ENCODE measurements around the gene CATSPER3. TPM values are rescaled to one million over a fixed set of nuclear protein-coding genes. Genes with fewer than 3 reads are reported as not detected.

Gene CATSPER3
- total RNA-seq, 2 experiments from 2014 or later: 0.56 TPM; not detected in 1

DNA sequence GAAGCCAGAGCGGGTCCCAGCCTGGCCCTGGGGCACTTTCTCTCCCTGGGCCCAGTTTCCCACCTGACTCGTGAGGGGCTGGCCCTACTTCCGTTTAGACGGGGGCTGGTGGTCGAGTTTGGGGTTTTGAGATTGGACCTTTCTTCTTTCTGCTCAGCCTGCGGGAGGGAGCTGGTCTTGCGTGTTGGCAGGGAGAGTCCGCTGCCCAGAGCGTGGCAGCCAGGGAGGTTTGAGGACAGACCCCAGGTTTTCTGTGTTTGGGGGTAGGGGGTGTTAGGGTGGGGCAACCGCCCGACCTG, 72.3 kb downstream of the CATSPER3 start:
- POLR2A ChIA-PET: no interaction called here
- CTCF ChIA-PET: no interaction called here
- Histone ChIP-seq H3K4me1 (ENCODE audit: insufficient read depth, low read length) (peaks cover 26% of the 10 kb centered on the region), H3K4me3 (ENCODE audit: low read length) (no peak overlapping the region), H3K27me3 (ENCODE audit: control insufficient read depth in 1 of 2, insufficient read depth in 2 of 2, low read length in 2 of 2) (peaks cover 72 to 88% of the 10 kb centered on the region in 2 experiments), H3K27ac (ENCODE audit: low read depth in 1 of 2, low read length in 2 of 2) (no peak overlapping the region), H3K9me3 (ENCODE audit: control insufficient read depth in 1 of 2, insufficient read depth in 1 of 2, low read length in 2 of 2) (peaks cover 0 to 19% of the 10 kb centered on the region in 2 experiments), H3K36me3 (ENCODE audit: insufficient read depth, low read length) (no peaks in the 10 kb centered on the region)
- Mint-ChIP-seq H3K4me1 (ENCODE audit: low read depth) (peaks cover 20% of the 10 kb centered on the region), H3K27ac (no peak overlapping the region), H3K4me3 (no peak overlapping the region), H3K36me3 (ENCODE audit: low read depth) (no peaks in the 10 kb centered on the region), H3K27me3 (peaks cover 87% of the 10 kb centered on the region), H3K9me3 (no peaks in the 10 kb centered on the region)
- DNase-seq: no peak
- intact Hi-C loops (cut with DNase I, micrococcal nuclease): no loop called here
- TF ChIP-seq, protein P1, sequence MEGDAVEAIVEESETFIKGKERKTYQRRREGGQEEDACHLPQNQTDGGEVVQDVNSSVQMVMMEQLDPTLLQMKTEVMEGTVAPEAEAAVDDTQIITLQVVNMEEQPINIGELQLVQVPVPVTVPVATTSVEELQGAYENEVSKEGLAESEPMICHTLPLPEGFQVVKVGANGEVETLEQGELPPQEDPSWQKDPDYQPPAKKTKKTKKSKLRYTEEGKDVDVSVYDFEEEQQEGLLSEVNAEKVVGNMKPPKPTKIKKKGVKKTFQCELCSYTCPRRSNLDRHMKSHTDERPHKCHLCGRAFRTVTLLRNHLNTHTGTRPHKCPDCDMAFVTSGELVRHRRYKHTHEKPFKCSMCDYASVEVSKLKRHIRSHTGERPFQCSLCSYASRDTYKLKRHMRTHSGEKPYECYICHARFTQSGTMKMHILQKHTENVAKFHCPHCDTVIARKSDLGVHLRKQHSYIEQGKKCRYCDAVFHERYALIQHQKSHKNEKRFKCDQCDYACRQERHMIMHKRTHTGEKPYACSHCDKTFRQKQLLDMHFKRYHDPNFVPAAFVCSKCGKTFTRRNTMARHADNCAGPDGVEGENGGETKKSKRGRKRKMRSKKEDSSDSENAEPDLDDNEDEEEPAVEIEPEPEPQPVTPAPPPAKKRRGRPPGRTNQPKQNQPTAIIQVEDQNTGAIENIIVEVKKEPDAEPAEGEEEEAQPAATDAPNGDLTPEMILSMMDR (IDR thresholded peaks at IDR 0.05): no peak
- no peak for ATAC-seq (ENCODE audit: poor library complexity)

DNA sequence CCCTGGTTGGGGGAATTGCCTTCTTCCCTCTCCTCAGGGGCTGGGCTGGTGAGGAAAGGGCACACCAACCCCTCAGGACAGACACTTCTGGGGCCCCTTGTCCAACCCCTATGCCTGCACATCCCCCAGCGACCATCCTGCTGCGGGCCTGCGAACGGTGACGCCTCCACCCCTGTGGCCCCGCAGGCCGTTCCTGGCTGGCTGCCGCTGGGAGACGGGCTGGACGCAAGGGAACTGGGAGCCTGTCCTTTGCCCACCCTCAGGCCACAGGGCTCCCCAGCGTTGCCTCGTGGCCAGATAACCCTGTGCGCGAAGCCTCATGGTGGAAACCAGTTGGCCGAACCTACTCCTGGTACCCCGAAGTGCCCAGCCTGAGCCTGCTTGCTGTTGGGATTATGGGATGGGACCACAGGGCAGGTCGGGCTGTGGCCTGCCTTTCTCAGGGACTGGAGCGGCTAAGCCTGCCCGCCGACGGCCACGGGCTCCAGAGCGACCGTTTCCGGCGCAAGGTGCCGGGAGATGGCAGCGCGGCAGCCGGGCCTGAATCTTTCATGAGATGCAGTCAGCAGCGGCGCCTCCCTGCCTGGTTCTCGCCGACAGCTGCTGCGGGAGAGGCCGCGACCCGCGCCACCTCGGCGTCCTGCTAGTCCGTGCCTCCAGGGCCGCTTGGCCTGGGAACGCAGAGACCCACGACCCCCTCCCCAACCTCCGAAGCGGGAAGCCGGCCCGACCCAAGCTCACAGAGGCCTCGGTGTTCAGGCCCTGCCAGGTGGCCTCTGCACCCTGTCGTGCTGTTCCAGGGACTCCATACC, 72.8 kb downstream of the CATSPER3 start:
- ATAC-seq (ENCODE audit: poor library complexity): no peak
- POLR2A ChIA-PET: no interaction called here

DNA sequence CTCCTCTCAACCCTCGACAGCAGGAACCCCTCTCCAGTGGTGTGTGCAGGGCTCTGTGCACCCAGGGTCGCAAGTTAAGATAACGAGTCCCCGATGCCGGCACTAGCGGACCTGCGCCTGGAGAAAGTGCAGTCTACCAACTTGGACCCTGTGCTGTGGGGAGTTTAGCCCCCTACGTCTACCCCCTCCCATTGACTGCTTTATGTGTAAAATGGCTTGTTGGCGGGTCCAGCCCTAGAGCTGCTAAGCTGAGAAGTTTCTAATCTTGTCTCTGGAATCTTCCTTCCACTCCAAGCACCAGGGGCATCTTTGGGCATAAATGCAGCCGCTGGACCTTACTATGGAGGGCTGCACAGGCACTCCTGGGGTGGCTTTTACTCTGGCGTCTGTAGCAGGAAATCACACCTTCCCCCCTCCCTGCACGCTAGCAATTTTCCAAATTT, 73.5 kb downstream of the CATSPER3 start:
- Histone ChIP-seq H3K4me1 (ENCODE audit: insufficient read depth, low read length) (peaks cover 26% of the 10 kb centered on the region), H3K27ac (ENCODE audit: low read depth in 1 of 2, low read length in 2 of 2) (no peak overlapping the region), H3K27me3 (ENCODE audit: control insufficient read depth in 1 of 2, insufficient read depth in 2 of 2, low read length in 2 of 2) (peaks cover 70 to 90% of the 10 kb centered on the region in 2 experiments), H3K4me3 (ENCODE audit: low read length) (no peak overlapping the region), H3K36me3 (ENCODE audit: insufficient read depth, low read length) (no peaks in the 10 kb centered on the region), H3K9me3 (ENCODE audit: control insufficient read depth in 1 of 2, insufficient read depth in 1 of 2, low read length in 2 of 2) (peaks cover 0 to 18% of the 10 kb centered on the region in 2 experiments)
- TF ChIP-seq, protein P1 (IDR thresholded peaks at IDR 0.05): no peak
- no peaks in the 10 kb centered on the region for H3K9me3 Mint-ChIP-seq
- no peaks in the 10 kb centered on the region for H3K36me3 Mint-ChIP-seq (ENCODE audit: low read depth)
- ChIA-PET CTCF (no interaction called here), POLR2A (no interaction called here)
- ATAC-seq (ENCODE audit: poor library complexity) (no peak), DNase-seq (no peak)
- peaks cover 85% of the 10 kb centered on the region for H3K27me3 Mint-ChIP-seq
- H3K4me1 Mint-ChIP-seq (ENCODE audit: low read depth): peaks cover 18% of the 10 kb centered on the region
- intact Hi-C loops (cut with DNase I, micrococcal nuclease): no loop called here
- no peak overlapping the region for H3K4me3 Mint-ChIP-seq
- no peak overlapping the region for H3K27ac Mint-ChIP-seq

More for the DNA sequence above, 72.8 kb downstream of the CATSPER3 start:
- H3K4me1 Mint-ChIP-seq (ENCODE audit: low read depth): peaks cover 18% of the 10 kb centered on the region
- H3K36me3 Mint-ChIP-seq (ENCODE audit: low read depth): no peaks in the 10 kb centered on the region
- no peaks in the 10 kb centered on the region for H3K36me3 ChIP-seq (ENCODE audit: insufficient read depth, low read length)
- peaks cover 87% of the 10 kb centered on the region for H3K27me3 Mint-ChIP-seq
- peaks cover 73 to 88% of the 10 kb centered on the region in 2 experiments for H3K27me3 ChIP-seq (ENCODE audit: control insufficient read depth in 1 of 2, insufficient read depth in 2 of 2, low read length in 2 of 2)
- TF ChIP-seq, protein P1 (IDR thresholded peaks at IDR 0.05): no peak
- intact Hi-C loops (cut with DNase I, micrococcal nuclease): no loop called here
- no peak overlapping the region for H3K4me3 Mint-ChIP-seq
- H3K4me3 ChIP-seq (ENCODE audit: low read length): no peak overlapping the region
- no peaks in the 10 kb centered on the region for H3K9me3 Mint-ChIP-seq
- DNase-seq: no peak
- peaks cover 26% of the 10 kb centered on the region for H3K4me1 ChIP-seq (ENCODE audit: insufficient read depth, low read length)
- H3K27ac ChIP-seq (ENCODE audit: low read depth in 1 of 2, low read length in 2 of 2): no peak overlapping the region
- H3K9me3 ChIP-seq (ENCODE audit: control insufficient read depth in 1 of 2, insufficient read depth in 1 of 2, low read length in 2 of 2): peaks cover 0 to 18% of the 10 kb centered on the region in 2 experiments
- no peak overlapping the region for H3K27ac Mint-ChIP-seq
- CTCF ChIA-PET: no interaction called here

All from CD4-positive, alpha-beta T cell (primary cell).